ENCODE data around the gene CAMK2A.

CAMK2A gene

DNA sequence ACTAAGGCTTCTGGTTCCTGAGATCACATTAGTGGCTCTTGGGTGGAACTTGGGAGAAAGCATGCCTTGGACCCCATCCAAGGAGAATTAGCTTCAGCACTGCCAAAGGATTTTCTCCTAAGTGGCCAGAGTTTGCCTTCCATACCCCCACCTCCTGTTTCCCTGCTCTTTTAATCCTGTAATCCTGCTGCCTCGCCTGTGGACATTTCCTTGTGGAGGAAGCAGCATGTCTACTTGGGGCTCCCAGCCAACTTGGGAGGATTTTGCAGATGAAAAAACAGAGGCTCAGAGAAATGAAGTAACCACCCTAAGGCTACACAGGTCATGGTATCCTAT is 11.6 kb upstream of the CAMK2A start:
- H3K4me3 ChIP-seq, result no peak overlapping the region
- no peaks in the 10 kb centered on the region for H3K27me3 ChIP-seq (ENCODE audit: low read depth)
- in situ Hi-C loops (cut with MboI; ENCODE audit: low sequenced_read_pairs), result no loop called here
- no peaks in the 10 kb centered on the region for H3K36me3 ChIP-seq (replicated peaks)
- no peaks in the 10 kb centered on the region for H3K9me3 ChIP-seq
- DNase-seq (ENCODE audit: low spot score in 2 of 2), result peak in 1 of 2 experiments; percentile 39
- peaks cover 40% of the 10 kb centered on the region for H3K4me1 ChIP-seq

- H3K36me3 ChIP-seq (replicated peaks), result no peaks in the 10 kb centered on the region
Measured at GRCh38 chr5:150300496-150301169, 11.1 kb upstream of the CAMK2A start.

GRCh38 chr5:150299571-150300327 is 10.2 kb upstream of the CAMK2A start:
- H3K36me3 ChIP-seq (replicated peaks), result no peaks in the 10 kb centered on the region
- H3K4me1 ChIP-seq, result peaks cover 36% of the 10 kb centered on the region
- no peaks in the 10 kb centered on the region for H3K27me3 ChIP-seq (ENCODE audit: low read depth)
- in situ Hi-C loops (cut with MboI; ENCODE audit: low sequenced_read_pairs), result no loop called here
- no peak for DNase-seq (ENCODE audit: low spot score in 2 of 2)
- no peaks in the 10 kb centered on the region for H3K9me3 ChIP-seq
- no peak overlapping the region for H3K4me3 ChIP-seq

More at GRCh38 chr5:150300496-150301169, 11.1 kb upstream of the CAMK2A start:
- DNase-seq (ENCODE audit: low spot score in 2 of 2), result no peak
- Histone ChIP-seq H3K9me3 (no peaks in the 10 kb centered on the region), H3K4me1 (peaks cover 36% of the 10 kb centered on the region), H3K4me3 (no peak overlapping the region), H3K27me3 (ENCODE audit: low read depth) (no peaks in the 10 kb centered on the region)
- in situ Hi-C loops (cut with MboI; ENCODE audit: low sequenced_read_pairs), result no loop called here

DNA sequence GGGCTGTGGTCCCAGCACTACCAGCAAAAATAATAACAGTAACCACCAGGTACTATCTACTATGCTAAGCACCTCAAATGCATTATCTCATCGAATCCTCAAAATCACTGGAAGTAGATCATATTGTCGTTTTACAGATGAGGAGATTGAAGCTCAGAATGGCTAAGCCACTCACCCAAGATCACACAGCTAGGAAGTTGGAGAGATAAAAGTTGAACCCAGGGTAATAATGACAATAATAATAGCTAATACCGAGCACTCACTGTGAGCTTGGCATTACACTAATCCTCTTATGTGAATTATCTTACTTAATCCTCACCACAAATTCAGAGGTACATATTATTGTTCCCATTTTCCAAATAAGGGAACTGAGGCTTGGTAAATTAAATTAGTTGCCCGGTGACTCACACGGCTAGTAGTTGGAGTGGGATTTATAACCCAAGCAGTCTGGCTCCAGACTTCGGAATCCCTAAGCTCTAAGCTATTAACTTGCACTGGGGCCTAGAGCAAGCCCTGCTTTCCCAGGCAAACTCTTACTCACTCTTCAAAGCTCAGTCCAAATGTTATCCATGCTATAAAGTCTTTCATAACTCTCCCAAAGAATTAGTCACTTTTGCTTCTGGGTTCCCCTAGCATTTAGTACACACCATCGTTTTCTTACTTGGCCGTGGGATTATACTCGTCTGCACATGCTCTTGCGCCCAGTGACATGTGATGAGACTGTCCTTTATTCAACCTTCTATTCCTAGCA is 9.3 kb upstream of the CAMK2A start:
- peaks cover 27% of the 10 kb centered on the region for H3K4me1 ChIP-seq
- no peak for DNase-seq (ENCODE audit: low spot score in 2 of 2)

DNA sequence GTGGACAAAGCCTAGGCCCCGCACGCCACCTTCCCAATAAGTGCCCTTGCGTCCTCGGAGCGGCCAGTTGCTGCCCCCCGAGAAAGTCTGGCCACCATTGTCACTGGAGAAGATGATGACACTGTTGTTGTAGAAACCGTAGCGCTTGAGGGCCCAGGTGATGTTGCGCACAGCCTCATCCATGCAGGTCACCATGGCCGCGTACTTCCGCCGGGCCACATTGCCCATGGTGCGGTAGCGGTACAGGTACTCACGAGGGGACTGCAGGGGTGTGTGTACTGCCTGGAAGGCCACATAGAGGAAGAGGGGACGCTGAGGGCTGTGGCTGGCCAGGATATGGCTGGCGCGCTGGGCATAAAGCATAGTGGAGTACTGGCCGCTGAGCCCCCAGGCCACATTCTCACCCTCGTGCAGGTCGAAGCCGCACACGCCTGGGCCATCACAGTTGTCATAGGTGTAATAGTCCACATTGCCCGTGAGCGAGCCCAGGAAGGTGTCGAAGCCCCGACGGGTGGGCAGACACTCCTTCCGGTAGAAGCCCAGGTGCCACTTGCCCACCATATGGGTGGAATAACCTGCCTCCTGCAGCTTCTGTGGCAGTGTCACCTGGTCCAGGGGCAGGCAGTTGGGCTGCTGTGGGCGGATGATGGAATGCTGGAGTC is 8.5 kb upstream of the CAMK2A start:
- Histone ChIP-seq H3K36me3 (replicated peaks) (no peaks in the 10 kb centered on the region), H3K4me1 (peaks cover 19% of the 10 kb centered on the region), H3K27me3 (ENCODE audit: low read depth) (no peaks in the 10 kb centered on the region), H3K4me3 (no peak overlapping the region), H3K9me3 (no peaks in the 10 kb centered on the region)
- no peak for DNase-seq (ENCODE audit: low spot score in 2 of 2)
- in situ Hi-C loops (cut with MboI; ENCODE audit: low sequenced_read_pairs), result no loop called here

More for the DNA sequence above, 9.3 kb upstream of the CAMK2A start:
- Histone ChIP-seq H3K36me3 (replicated peaks) (no peaks in the 10 kb centered on the region), H3K27me3 (ENCODE audit: low read depth) (no peaks in the 10 kb centered on the region), H3K4me3 (no peak overlapping the region), H3K9me3 (no peaks in the 10 kb centered on the region)
- in situ Hi-C loops (cut with MboI; ENCODE audit: low sequenced_read_pairs), result no loop called here

DNA sequence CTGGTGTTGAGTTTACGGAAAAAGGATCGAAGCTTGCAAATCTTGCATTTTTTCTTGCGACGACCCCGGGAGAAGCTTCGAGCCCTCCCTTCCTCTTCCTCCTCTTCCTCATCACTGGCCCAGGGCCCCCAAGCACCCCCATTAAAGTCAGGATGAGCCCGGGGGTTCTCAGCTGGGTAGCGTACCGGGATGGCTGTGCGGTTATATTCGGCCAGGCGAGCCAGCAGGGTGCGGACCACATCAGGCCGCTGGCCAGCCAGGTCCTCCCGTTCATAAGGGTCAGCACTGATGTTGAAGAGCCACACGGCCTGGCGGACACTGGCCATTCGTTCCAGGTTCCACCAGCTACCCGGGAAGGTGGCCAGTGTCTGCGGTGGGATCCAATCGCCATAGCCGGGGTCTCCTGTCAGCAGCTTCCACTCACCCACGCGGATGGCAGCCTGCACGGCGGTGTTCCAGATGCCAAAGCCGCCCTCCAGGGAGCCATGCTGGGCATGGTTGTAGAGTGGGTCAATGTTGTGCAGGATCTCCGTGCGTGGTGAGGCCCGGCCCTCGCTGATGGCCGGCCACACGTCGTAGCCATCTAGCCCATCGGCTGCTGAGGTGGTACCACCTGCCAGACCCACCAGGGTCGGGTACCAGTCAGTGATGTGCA is 7.8 kb upstream of the CAMK2A start:
- Histone ChIP-seq H3K4me3 (no peak overlapping the region), H3K36me3 (replicated peaks) (no peaks in the 10 kb centered on the region), H3K27me3 (ENCODE audit: low read depth) (no peaks in the 10 kb centered on the region), H3K9me3 (no peaks in the 10 kb centered on the region), H3K4me1 (peaks cover 16% of the 10 kb centered on the region)
- no peak for DNase-seq (ENCODE audit: low spot score in 2 of 2)
- in situ Hi-C loops (cut with MboI; ENCODE audit: low sequenced_read_pairs), result no loop called here

- Histone ChIP-seq H3K9me3 (no peaks in the 10 kb centered on the region), H3K4me3 (no peak overlapping the region), H3K4me1 (peaks cover 16% of the 10 kb centered on the region), H3K36me3 (replicated peaks) (no peaks in the 10 kb centered on the region), H3K27me3 (ENCODE audit: low read depth) (no peaks in the 10 kb centered on the region)
- in situ Hi-C loops (cut with MboI; ENCODE audit: low sequenced_read_pairs), result no loop called here
- DNase-seq (ENCODE audit: low spot score in 2 of 2), result no peak
Measured at GRCh38 chr5:150296496-150296895, 6.9 kb upstream of the CAMK2A start.

DNA sequence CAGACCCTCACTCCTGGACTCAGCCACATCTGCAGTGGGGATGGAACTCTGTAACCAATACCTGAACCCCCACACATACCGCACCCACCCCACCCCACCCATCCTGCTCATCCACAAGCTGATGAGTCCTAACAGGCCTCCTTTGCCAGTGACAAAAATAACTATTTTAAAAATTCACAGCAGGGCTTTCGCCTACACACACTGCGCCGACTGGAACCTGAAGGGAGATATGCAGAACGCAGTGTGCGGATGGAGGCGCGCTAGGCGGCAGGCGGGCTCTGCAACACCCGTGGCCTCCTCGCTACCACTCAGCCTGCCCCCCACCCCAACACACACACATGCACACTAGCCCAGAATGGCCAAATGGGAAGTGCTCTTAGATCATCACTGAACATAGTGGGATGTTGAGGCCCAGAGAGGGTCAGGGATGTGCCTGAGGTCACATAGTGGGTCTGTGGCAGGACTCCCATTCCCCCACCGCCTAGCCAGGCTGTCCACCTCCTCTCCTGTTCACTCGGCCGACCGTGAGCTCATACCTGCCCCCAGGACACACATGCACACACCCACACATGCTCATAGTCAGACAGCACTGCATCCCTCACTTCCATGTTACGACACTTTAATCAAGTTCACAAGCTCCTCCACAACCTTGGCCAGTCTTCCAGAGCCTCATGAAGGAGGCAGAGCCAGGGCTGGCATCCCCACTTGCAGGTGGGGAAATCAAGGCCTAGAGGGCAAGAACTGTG is 6.3 kb upstream of the CAMK2A start:
- Histone ChIP-seq H3K4me3 (no peak overlapping the region), H3K4me1 (peaks cover 11% of the 10 kb centered on the region), H3K27me3 (ENCODE audit: low read depth) (no peaks in the 10 kb centered on the region), H3K9me3 (no peaks in the 10 kb centered on the region), H3K36me3 (replicated peaks) (no peaks in the 10 kb centered on the region)
- DNase-seq (ENCODE audit: low spot score in 2 of 2), result no peak
- in situ Hi-C loops (cut with MboI; ENCODE audit: low sequenced_read_pairs), result no loop called here

DNA sequence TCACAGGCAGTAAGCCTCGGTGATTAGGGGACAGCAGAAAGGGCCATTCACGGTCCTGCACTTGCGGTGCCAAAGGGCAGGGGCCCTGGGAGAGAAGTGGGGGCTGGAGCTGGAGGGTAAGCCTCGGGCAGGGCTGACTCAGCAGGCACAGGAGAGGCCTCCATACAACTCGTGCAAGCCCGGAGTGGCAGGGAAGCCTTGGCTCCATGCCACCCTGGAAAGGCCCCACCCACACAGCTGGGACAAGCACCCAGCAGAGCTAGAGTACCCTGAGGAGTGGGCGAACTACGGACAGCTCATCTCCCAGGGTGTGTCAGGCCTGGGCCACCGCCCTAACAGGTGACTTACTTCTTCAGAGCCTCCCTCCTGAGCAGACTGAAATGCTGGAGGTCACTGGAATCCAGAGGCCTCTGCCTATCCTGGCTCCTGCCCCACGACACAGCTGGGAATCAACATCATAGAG is 5.6 kb upstream of the CAMK2A start:
- no peak for DNase-seq (ENCODE audit: low spot score in 2 of 2)
- Histone ChIP-seq H3K27me3 (ENCODE audit: low read depth) (no peaks in the 10 kb centered on the region), H3K36me3 (replicated peaks) (no peaks in the 10 kb centered on the region), H3K9me3 (no peaks in the 10 kb centered on the region), H3K4me3 (no peak overlapping the region), H3K4me1 (peaks cover 11% of the 10 kb centered on the region)
- in situ Hi-C loops (cut with MboI; ENCODE audit: low sequenced_read_pairs), result no loop called here

GRCh38 chr5:150294551-150295071 is 5.0 kb upstream of the CAMK2A start:
- peaks cover 5% of the 10 kb centered on the region; the same call in 1 of the 2 replicates for H3K27me3 ChIP-seq (ENCODE audit: low read depth)
- H3K36me3 ChIP-seq (replicated peaks), result no peaks in the 10 kb centered on the region
- H3K4me1 ChIP-seq, result peaks cover 11% of the 10 kb centered on the region
- DNase-seq (ENCODE audit: low spot score in 2 of 2), result no peak
- H3K9me3 ChIP-seq, result no peaks in the 10 kb centered on the region
- in situ Hi-C loops (cut with MboI; ENCODE audit: low sequenced_read_pairs), result no loop called here
- H3K4me3 ChIP-seq, result no peak overlapping the region

- Histone ChIP-seq H3K9me3 (no peaks in the 10 kb centered on the region), H3K4me1 (no peaks in the 10 kb centered on the region), H3K27me3 (ENCODE audit: low read depth) (peaks cover 6% of the 10 kb centered on the region; the same call in 1 of the 2 replicates), H3K36me3 (replicated peaks) (no peaks in the 10 kb centered on the region), H3K4me3 (no peak overlapping the region)
- in situ Hi-C loops (cut with MboI; ENCODE audit: low sequenced_read_pairs), result no loop called here
- DNase-seq (ENCODE audit: low spot score in 2 of 2), result no peak
Measured at GRCh38 chr5:150293091-150293941, 3.7 kb upstream of the CAMK2A start.

Data from HAP-1 (cell line).